HG03439 (cell line): Measurements from ENCODE around the gene REEP1.
"Not testable (repeated sequence)": the region's sequence is repeated elsewhere in the genome, so short reads cannot be mapped to it uniquely, and the experiment has no call there.

ENCODE experiments used
- ATAC-seq: cut with Tn5 transposase; IDR thresholded peaks from one replicate; pipeline ENCODE4 v1.9.1; 2021; ENCODE audit warnings: mild to moderate bottlenecking, moderate library complexity; ENCODE audit not compliant: unreplicated experiment

REEP1 gene

GRCh38 chr2:86347401-86347800 lies 10.0 kb upstream of the REEP1 start:
- no peak for ATAC-seq

DNA sequence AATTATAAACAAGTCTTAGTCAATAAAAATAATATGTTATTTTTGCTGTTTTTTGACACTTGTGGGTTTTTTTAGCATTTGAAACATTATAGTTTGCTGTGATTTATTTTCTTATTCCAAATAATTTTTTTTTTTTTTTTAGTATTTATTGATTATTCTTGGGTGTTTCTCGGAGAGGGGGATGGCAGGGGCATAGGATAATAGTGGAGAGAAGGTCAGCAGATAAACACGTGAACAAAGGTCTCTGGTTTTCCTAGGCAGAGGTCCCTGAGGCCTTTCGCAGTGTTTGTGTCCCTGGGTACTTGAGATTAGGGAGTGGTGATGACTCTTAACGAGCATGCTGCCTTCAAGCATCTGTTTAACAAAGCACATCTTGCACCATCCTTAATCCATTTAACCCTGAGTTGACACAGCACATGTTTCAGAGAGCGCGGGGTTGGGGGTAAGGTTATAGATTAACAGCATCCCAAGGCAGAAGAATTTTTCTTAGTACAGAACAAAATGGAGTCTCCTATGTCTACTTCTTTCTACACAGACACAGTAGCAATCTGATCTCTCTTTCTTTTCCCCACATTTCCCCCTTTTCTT lies 8.5 kb upstream of the REEP1 start:
- ATAC-seq: not testable (repeated sequence)

- no peak for ATAC-seq
These were observed 7.0 kb upstream of the REEP1 start for GRCh38 chr2:86344404-86344803.

GRCh38 chr2:86342488-86342887 lies 5.1 kb upstream of the REEP1 start:
- ATAC-seq: no peak

DNA sequence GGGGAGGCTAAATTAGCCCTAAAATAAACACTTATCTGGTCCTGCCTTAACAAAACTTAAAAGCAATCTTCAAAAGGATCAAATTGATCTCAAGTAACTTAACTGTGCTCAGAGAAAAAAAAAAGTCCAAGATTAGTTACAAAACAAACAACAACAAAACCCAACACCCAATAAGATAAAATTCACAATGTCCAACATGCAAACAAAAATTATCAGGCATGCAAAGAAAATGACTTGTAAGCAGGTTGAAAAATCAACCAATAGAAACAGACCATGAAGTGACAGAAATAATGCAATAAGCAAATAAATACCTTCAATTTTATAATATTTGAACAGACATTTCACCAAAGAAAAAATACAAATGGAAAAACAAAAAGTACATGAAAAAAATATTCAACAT lies 4.0 kb upstream of the REEP1 start:
- no peak for ATAC-seq

DNA sequence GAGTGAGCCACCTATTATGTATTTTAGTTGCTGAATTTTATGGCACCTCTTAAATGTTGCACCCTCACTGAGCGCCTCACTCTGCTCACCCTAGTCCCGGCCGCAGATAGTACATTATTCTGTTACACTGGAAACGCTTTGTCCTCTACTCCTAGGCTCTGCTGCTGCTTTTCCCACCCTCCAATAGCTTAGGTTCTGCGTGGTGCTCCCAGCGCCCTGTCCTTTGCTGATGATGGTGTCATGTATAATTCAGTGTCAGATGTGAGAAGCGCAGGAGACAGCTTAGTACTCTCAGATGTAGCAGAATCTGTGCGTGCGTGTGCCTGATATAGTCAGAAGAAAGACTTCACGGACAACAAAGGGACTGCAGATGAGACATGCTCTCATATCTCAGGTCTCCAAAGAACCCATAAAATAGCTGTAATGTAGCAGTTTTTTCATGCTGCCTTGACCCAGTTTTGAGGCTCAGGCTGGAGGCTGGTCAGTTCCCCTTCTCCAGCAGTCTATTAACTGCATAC lies 1.4 kb upstream of the REEP1 start:
- no peak for ATAC-seq

- no peak for ATAC-seq
These were observed 667 bp downstream of the REEP1 start for GRCh38 chr2:86336675-86337243.

GRCh38 chr2:86335865-86336674 lies 1.4 kb downstream of the REEP1 start:
- no peak for ATAC-seq

- ATAC-seq: no peak
These were observed 4.0 kb downstream of the REEP1 start for GRCh38 chr2:86333378-86333777.

DNA sequence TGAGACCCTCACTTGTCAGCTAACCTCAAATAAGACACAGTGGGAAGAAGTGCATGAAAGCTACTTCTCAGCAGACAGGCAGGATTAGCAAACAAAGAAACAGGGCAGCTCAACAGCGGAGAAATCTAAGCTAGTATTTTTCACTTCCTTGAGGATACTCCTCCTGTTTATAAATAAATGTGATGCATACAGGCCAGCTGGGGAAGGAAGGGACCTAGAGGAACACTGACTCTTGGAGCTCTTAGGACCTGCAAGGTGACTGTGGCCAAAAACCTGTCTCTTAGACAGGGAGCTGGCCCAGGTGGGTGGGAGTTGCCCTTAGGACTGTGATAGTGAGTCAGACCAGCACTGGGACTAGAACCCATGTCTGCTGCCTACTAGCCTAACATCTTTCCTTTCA lies 4.8 kb downstream of the REEP1 start:
- no peak for ATAC-seq

GRCh38 chr2:86331384-86331783 lies 6.0 kb downstream of the REEP1 start:
- ATAC-seq: no peak

DNA sequence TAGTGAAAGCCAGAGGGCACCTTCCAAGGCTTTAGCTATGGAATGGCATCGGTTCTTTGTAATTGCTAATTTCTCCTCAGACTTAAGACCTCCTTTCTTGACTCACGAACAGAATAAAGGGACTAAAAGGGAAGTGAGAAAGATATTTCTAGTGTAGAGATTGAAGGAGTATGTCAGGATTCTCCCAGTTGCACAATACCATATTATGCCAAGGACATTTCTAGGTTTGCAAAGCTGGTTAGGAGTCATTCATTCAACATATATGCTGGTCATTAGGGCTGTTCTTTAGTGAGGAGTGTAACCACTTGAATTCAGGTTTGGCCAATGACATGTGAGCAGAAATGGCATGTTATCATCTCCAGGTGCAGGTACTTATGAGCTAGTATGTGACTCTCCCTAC lies 7.4 kb downstream of the REEP1 start:
- ATAC-seq: no peak

GRCh38 chr2:86323273-86324021 lies 14.0 kb downstream of the REEP1 start:
- ATAC-seq: no peak

GRCh38 chr2:86319700-86320580 lies 17.5 kb downstream of the REEP1 start:
- ATAC-seq: no peak

- no peak for ATAC-seq
These were observed 22.3 kb downstream of the REEP1 start for GRCh38 chr2:86315084-86315483.

- no peak for ATAC-seq
These were observed 23.3 kb downstream of the REEP1 start for GRCh38 chr2:86314125-86314524.

DNA sequence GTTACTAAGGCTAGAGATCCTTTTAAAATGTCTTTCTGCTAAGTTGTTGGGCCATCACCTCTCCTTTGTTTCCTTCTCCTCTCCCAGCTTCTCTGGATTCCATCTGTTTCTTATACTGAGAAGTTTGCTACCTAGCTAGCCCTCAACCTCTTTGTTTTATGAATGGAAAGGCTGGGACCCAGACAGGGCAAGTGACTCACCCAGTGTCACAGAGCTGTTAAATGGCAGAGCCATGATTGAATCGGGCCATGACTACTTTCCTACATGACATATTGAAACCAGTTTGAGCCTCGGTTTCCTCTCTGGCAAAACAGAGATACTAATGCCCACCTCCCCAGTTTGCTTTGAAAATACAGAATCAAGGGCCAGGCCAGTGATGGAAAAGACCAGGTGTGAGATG lies 24.1 kb downstream of the REEP1 start:
- ATAC-seq: no peak

DNA sequence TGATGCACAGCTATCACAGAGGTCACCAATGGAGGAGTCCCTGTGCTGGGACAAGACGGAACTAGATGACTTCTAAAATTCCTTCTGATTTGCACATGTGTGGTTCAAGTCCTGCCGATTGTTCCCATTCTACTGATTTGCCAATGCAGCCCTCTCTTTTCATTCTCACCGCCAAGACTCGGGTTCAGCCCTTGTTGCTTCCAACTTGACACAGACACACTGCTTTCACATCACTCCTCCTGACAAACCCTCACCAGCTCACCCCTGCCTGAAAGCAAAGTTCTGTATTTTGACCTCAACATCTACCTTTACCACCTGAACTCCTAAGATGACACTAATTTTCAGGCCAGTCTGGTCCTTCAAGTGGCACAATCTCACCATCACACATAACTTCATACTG lies 25.5 kb downstream of the REEP1 start:
- no peak for ATAC-seq

- ATAC-seq: no peak
These were observed 27.5 kb downstream of the REEP1 start for GRCh38 chr2:86309966-86310365.

- ATAC-seq: no peak
These were observed 28.3 kb downstream of the REEP1 start for GRCh38 chr2:86308984-86309695.
